WTC11 (cell line): ENCODE data around the gene SORCS2.

Experiments
- CBFB ChIP-seq: sonication (generic); formaldehyde crosslinking; IDR thresholded peaks from 2 replicates; pipeline ENCODE4 v1.8.1; 2022; ENCODE audit warnings: mild to moderate bottlenecking, low read depth, missing genetic modification reagents
- CTCF ChIP-seq: fragments of 200-600 bp; IDR thresholded peaks from 2 replicates; pipeline ENCODE4 v1.8.0; 2022; ENCODE audit warnings: antibody characterized with exemption
- NR3C1 ChIP-seq: sonication (generic); formaldehyde crosslinking; conservative IDR thresholded peaks from 2 replicates; pipeline ENCODE4 v1.8.1; 2023; ENCODE audit warnings: low read depth, mild to moderate bottlenecking, missing genetic modification reagents
- STAT6 ChIP-seq: sonication (generic); formaldehyde crosslinking; conservative IDR thresholded peaks from 2 replicates; pipeline ENCODE4 v1.8.1; 2023; ENCODE audit warnings: mild to moderate bottlenecking, low read depth, missing genetic modification reagents, moderate library complexity
- USF2 ChIP-seq: sonication (generic); formaldehyde crosslinking; IDR thresholded peaks from 2 replicates; pipeline ENCODE4 v1.8.1; 2023; ENCODE audit warnings: mild to moderate bottlenecking, missing genetic modification reagents, moderate library complexity
- ZMAT4 ChIP-seq: fragments of 250-450 bp; sonication (Bioruptor Pico); IDR thresholded peaks from 2 replicates; pipeline ENCODE4 v1.9.0; 2021; ENCODE audit warnings: mild to moderate bottlenecking

GRCh38 chr4:7153711-7154110, 38.6 kb upstream of the SORCS2 start:
- no peak for TF ChIP-seq CTCF
- no peak for TF ChIP-seq ZMAT4 (CRISPR knock-in tag)
- no peak for TF ChIP-seq NR3C1 (CRISPR knock-in tag)
- no peak for TF ChIP-seq STAT6
- TF ChIP-seq USF2 (CRISPR knock-in tag), result no peak
- no peak for TF ChIP-seq CBFB (CRISPR knock-in tag)
